Activated T-helper 1 cell treated with Interleukin-2 at 50 U/mL for 16 hours (primary cell): ENCODE measurements around the gene KLHL40.

Experiments used
- DNase-seq: peaks from one replicate; pipeline ENCODE4 v3.0.0-alpha.2; 2020; ENCODE audit warnings: low read depth

The KLHL40 gene

DNA sequence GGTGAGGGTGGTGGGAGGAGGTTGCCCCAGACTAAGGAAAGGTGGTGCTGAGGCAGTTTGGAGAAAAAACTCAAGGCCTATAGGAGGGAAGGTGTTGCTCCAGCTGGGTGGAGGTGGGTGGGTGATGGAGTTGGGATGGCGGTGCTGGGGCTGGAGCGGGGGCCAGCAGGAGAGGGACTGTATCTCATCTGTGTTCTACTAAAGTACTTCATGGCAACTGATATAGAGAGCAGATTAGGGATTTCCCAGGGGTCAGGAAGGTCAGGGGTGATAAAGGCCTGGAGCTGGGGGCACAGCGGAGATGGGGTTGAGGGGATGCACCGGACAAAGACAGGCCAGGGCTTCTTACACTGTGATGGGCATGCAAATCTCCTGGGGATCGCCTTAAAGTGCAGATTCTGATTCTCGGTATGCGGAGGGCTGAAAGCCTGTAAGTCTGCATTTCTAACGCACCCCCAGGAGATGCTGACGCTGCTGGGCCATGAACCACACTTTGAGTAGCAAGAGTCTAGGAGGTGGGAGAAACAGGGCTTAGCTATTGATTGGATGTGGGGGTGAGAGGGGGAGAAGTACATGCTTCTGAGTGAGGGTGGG is 4.2 kb downstream of the KLHL40 start:
- no peak for DNase-seq

DNA sequence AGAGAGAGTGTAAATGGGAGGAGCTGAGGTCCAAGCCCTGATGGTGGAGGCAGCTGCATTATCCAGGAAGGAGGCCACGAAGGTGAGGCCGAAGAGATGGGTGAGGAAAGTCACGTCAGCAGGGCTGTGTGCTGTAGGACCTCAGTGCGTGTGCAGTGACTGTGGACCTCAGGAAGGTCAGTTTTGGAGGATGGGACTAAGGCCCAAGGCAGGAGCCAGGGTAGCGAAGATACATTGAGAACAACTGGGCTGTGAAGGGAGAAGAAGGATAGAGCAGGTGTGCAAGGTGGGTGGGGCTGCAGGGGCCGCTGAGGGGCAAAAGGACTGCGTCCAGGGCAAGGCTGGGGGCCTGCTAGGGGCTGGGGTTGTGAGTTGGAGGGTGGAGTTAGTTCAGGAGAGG is 4.9 kb downstream of the KLHL40 start:
- no peak for DNase-seq

DNA sequence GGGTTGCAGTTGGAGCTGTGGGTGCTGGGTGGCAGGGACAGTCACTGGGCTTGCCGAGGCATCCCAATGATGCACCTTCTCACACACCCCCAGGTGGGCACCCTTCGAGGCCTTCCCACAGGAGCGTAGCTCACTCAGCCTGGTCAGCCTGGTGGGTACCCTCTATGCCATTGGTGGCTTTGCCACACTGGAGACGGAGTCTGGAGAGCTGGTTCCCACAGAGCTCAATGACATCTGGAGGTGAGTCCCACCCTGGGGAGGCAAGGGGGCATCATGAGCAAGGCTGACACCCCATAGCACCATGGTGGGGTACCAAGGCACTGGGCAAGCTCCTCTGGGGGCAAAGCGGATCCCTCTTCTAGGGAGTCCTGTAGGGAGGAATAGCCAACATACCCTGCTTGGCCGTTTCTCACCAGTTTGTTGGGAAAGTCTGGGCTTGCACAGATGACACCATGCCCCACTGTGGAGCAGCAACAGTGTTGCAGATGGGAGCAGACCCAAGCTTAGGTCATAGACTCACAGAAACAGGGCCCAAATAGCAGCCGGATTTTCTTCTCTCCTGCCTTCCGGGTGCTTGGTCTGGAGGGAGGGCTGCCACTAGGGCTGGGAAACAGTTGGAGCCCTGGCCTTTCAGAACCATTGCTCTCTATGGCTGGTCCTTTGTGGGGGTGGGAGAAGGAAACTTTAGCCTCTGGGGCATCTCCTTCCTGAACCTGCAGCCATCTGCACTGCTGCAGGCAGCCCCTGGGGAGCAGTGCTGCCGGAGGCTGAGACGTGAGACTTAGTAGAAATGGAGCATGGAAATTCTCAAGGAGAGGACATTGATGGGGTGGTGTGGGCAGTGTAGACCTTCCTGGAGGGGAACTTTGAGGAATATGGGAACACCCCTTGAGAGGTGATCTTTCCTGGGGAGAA is 5.7 kb downstream of the KLHL40 start:
- DNase-seq = no peak

DNA sequence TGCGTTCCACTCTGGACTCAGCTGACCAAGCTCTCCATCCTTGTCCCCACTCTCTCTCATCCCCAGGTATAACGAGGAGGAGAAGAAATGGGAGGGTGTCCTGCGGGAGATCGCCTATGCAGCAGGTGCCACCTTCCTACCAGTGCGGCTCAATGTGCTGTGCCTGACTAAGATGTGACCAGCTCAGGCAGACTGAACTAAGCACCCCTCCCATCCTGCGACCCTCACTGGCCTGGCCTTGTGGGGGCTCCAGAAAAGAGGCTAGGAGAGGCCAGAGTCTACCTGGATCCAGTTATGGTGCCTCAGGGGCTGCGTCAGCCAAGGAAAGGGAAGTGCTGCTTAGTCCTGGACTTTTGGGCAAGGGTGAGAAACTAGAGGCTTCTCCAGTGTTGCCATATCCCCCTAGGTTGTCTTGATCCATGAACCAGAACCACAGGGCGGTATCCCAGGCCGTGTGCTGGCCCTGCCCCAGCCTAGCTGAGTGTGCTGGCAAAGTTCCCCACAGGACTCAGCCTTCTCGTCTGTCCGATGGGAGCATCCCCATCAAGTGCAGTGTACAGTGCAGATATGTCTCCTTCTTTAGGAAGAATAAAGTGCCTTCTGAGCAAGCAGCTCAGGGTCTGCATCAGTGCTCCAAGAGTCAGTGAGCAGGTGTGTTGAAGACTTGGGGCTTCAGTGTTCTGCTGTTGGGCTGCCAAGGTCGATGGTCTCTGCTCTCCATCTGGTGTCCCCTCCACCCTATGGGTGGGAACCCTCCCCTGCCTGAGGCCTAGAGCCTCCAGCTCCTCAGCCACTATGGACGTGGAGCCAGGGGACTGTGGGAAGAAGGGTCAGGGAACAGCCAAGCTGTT is 6.7 kb downstream of the KLHL40 start:
- DNase-seq = no peak

DNA sequence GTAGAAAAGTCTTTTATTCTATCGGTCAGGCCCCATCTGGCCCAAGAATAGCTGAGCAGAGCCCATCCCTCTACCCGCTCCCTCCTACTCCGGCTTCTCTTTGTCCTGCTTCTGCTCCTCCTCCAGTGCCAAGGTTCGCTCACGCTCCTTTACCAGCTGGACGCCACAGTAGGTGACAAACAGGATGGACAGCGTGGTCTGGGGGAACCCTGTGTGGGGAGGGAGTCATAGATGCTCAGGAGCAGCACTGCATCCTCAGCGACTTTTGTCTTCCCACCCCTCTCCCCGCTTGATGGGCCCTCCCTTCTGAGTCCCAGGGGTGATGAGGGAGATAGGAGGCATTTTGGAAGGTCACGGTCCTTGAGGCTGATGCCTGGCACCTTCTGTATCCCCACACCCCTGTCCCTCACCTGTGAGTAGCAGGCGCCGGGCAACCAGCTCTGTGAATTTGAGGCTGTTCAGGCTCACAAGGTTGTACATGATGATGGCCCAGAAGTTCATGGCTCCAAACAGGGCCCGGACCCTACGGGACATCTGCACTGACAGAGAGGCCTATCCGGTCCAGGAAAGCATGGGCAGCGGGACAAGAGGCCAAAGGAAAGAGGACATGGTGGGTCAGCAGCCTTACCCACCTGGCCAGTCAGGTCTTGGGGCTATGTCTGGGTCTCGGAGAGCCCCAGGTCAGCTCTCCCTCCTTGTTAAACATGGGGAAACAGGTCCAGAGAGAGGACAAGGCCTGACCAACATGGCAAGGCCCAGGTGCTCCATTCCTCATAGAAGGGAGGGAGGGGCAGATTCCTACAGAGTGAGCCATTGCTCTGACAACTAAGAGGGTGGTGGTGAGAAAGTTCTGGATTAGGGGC is 7.6 kb downstream of the KLHL40 start:
- DNase-seq = no peak

DNA sequence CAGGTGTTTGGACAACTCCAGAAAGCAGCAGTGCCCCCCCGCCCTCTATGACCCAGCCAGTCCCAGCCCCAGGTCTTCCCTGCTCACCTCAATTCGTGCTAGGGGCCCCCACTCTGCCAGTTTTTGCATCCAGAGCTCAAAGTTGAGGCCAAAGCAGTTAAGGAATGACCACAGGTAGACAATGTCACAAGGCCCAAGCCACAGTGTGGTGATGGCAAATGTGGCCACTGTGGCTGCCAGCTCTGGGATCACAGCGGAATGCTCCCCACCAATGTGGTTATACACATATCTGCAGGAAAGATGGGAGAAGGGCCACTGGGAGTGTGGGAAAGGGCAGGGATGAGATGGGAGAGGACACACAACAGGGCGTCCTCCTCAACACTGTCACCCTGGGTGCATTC is 8.2 kb downstream of the KLHL40 start:
- DNase-seq = no peak

DNA sequence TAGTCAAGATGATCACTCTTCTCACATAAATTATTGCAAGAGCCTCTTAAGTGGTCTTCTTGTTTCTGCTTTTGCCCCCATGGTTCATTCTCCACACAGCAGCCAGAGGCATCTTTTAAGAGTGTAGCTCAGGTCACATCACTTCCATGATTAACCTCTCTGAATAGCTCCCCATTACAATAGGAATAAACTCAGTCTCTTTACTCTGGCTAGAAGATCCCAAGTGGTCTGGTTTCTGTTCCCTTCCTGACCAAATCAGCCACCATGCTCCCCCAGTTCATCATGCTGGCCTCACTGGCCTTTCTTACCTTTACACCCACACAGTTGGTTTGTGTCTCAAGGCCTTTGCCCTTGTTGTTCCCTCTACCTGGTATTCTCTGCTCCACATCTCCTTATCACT is 9.0 kb downstream of the KLHL40 start:
- DNase-seq = no peak

DNA sequence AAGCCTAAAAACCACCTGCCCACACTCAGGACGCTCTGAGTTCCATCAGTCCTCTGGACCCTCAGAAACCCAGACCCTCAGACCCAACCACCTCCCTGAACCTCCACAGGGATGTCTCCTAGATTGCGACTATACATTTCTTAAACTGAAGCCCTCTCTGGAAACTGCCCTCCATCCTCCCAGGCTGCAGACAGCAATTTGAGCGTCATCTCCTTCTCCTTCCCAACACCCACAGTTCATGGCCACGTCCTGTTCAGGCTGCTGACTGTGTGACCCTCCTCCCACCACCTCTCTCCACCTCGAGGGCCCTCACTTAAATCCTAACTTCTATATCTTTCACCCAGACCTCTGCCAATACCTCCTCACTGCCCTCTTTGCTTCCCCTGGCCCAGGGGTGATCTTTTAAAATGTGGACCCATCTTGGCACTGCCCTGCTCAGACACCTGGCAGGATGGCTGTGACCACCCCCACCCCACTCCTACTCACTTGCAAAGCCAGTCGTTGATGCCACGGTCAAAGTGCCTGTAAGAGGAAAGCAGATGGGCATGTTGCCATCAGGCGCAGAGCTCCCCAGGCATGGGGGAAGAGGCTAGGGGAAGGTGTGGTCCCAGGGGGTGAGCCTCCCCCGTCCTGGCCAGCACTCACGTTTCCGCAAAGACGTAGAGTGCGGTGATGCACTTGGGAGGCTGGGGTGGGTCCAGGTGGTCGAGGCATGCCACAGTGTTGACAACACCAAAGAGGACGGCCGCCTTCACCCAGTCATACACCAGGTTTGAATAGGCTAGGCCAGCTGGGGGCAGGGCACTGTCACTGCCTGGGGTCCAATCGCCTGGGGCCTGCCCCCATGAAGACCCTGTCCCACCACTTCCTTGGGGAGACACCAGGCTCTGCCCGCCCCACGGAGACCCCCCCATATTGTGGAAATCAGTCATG is 11.3 kb downstream of the KLHL40 start:
- no peak for DNase-seq

DNA sequence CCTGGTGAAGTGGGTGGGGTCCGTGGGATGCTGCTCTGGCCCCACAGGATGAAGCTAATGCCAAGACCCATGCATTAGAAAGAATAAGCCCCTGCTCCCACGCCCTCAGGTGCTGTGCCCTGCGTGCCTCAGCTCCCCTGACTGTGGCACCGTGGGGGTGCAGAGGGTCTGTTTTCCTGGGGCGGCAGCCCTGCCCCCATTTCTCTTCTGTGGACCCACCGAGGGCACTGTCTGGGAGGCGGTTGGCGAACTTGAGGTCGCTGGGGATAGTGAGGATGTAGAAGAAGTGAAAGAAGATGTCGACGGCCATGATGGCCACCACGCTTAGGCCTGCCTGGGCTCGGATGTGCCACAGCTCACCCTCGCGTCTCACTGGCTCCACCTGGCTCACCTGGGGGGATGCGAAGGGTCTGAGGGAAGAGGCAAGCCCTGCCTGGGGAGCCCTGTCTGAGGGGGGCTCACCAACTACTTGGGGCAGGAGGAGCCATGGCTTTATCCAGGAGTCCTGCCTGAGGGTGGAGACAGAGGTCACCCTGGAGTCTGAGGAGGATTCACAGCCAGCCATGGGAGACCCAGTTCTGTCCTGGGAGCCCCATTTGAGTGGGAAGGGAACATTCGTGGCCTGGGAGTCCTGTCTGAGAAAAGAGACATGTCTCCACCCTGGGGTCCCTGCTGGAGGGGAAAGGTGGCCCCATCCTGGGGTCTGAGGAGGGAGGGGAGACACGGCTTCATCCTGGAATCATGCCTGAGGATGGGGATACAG is 12.1 kb downstream of the KLHL40 start:
- DNase-seq = no peak

DNA sequence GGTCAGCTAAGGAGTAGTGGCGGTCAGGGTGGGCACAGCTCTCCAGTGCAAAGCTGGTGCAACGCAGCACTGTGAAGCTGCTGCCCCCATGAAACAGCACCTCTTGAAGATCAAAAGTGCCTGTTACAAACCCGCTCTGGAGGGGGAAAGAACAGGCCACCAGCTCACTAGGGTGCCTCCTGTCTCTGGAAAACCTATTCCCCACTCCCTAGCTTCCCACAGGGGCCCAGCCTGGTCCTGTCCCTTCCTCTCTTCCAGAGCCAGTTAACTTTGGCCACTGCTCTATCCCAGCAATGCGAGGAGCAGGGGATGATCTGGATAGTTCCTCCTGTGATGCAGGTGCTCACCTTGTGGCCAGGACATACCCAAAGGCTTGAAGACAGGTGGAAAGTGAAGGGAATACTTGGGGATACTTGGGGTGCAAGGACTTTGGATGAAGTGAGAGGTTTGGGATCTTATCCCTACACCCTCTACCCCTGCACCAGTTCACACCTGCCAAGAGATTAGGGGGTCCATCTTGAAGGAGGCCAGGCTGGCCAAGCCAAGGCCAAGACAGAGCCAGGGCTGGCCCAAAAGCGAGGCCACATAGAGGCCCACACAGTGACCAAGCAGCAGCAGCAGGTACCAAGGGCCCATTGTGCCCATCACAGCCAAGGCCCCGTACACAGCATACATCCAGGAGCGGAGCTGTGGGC is 13.0 kb downstream of the KLHL40 start:
- no peak for DNase-seq

DNA sequence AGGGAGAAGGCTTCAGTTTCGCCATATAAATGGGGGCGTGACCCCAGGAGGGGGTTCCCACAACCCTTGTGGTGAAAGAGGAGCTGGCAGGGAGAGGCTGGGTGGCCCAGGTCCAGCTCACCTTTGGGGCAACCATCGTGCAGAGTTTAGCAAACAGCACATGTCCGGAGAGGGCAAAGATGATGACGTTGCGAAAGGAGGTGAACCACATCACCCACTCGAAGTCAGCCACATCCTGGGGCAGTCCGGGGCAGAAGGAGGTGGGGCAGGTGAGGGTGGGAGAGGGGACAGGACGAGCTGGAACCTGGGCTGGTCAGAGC is 13.5 kb downstream of the KLHL40 start:
- no peak for DNase-seq

DNA sequence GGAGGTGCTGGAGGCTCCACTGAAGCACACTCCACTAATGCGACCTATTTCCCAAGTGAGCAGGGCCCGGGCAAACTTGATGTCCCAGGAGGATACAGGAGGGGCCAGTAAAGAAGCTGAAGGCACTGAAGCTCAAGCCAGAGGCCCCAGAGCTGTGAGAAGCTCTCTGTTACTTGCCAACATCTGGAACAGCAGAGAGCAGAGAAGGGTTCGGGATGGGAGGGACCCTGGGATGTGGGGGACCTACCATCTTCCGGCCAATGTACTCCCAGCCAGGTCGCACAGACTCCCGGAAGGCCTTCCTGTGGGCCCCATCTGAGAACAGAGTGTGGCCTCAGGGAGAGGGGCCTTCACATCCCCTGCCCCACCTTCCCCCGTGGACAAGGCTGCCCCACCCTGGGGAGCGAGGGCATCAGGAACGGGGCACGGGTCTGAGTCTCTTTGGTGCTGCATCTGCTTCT is 14.2 kb downstream of the KLHL40 start:
- DNase-seq = no peak

DNA sequence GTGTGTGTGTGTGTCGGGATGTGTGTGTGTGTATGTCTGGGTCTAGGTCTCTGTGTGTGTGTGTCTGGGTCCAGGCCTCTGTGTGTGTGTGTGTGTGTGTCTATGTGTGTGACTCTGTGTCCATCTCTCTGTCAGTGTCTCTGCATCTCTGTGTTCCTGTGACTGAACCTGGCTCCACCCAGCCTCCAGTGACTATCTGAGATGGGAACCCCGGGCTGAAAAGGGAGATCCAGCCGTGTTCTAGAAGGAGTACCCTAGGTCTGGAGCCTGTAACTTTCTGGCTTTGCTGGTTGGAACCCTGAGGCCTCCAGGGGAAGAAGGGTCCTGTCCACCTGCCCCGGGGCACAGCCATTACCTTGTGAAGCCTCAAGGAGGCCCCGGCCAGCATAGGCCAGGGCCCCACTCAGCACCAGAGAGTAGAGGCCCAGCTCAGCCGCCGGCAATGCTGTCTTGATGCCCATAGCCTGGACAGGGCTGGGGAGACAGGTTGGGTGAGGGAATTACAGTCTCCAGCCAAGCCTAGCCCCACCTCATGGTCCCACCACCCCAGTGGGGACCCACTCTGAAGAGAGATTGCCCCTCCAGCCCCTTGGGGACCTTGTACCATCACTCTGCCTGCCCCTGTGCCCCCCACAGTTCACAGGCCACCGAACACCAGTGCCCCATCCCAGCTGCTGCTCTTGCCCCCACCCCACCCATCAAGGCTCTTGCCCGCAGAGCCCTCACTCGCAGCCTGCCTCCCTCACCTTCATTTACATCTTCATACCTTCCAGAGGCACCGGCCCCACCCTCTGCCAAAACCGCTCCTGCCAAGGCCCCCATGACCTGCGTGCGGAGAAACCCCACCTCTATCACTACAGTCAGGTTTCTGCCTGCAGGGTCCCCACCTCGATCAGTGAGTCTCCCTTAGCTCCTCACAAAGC is 15.3 kb downstream of the KLHL40 start:
- DNase-seq = no peak

DNA sequence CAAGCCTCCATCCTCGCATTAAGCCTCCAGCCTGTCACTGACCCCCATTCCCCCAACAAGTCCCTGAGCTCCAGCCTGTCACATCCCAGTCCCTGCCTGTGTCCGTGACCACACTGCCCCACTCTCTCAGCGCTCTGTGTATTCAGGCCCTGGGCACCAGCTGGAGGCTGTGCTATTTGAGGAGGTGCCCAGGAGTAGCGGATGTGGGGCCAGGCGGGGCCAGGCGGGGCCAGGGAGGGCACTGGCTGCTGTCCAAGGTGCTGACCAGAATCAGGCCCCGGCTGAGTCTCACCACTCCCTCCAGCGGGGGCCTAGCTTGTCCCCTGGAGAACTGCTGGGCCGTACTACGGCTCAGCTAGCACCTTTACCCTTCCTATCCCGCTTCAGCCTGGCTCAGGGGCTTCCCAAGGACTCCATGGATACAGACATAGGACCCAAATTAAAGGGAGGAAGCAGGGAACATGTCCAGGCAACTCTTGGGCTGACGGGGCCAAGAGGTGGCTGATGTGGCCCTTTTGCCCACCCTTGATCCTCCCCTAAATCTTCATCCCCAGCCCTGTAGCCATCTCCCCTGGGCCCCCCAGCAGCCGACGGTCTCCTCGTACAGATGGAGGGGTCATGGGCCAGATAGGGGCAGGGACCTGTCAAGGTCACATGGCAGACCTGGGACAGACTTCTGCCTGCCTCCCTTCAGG is 16.2 kb downstream of the KLHL40 start:
- DNase-seq = peak; percentile 39

DNA sequence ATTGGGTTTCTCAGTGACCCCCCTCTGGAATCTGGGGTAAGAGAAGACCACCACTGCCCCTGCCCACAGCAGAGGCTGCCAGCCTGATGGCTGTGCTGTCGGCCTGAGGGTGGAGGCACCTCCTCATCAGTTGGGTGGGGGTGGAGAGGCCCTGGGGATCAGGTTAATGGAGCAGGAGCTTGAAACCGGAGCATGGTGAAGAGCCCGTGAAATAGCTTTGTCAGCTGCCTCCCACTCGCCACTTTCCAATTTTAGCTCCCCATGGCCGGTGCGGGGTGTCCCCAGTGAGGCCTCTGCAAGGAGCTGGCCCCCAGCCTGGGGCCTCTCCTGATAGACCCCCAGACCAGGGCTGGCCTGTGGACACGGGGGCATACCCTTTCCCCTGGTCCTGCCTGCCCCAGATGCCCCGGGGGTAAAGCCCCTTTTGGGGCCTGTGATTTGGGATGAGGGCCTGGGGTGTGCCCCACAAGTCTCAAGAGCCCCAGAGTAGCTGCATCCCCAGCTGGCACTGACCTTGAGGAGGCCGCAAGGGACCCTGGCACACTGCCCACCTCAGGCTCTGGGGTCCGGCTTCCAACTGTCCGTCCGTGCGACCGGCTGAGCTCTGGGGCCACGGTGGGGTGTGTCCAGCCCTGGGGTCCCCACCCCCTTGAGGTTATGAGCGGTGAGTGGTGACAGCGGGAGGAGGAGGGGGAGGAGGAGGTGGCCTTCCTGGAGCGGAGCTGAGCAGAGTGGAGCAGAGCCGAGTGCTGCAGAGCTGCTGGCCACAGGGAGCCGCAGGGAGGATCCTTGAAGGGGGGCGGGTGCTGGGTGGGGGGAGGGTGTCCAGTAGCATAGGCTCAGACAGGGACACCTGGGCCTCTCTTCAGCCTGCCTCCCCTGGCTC is 17.0 kb downstream of the KLHL40 start, which contains the start of gene HHATL:
TSS of gene HHATL (minus strand) at position 733 of the 886 bp plus-strand sequence. CDS start 1,972 bp downstream, outside the sequence.
- no peak for DNase-seq

DNA sequence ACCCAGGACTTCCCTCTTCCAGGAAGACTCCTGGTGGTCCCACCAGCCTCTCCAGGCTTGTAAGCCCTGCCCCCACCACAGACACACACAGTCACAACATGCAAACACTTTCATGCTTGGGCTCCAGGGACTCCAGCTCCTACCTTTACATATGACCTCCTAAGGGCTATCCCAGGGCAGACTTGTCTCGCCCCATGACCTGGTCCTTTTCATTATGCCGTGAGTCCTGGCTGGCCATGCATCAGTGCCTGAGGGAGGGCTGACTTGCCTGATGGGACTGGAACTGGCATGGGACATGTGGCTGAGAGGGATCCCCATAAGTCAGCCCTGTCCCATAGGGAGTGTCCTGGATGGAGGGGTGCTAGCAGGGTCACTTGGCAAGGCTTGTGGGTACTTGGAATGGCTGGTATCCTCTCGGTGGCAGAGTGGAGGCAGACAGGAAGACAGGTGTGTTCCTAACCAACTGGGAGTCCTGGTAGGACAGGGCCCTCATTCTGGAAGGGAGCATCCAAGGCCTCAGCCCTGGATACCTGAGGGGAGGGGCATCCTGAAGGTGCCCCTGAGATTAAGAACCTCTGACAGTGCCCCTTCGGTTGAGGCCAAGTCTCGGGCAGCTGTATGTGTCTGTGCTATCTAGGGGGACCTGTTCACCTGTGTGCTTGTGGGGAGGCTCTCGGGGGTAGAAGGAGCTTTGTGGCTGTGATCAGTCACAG is 17.8 kb downstream of the KLHL40 start:
- DNase-seq = no peak
